Measurements from ENCODE around the gene PIGL.

The PIGL gene

DNA sequence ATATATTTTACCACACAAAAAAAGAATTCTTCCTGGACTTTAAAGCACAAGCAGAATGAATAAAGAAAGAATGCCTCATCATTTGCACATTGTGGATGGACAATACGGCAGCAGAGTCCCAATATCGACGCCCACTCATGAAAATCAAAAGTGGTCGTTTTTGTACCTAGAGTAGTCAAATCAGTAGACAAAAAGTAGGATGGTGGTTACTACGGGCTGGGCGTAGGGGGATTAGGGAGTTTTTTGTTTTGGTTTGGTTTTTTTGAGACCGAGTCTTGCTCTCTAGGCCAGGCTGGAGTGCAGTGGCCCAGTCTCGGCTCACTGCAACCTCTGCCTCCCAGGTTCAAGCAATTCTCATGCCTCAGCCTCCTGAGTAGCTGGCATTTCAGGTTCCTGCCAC, 144.9 kb downstream of the PIGL start:
- no peak for DNase-seq

GRCh38 chr17:16363749-16364536, 146.9 kb downstream of the PIGL start:
- peak; percentile 65 for DNase-seq

GRCh38 chr17:16364625-16365024, 147.6 kb downstream of the PIGL start:
- no peak for DNase-seq

GRCh38 chr17:16371742-16372141, 154.7 kb downstream of the PIGL start:
- DNase-seq: no peak

DNA sequence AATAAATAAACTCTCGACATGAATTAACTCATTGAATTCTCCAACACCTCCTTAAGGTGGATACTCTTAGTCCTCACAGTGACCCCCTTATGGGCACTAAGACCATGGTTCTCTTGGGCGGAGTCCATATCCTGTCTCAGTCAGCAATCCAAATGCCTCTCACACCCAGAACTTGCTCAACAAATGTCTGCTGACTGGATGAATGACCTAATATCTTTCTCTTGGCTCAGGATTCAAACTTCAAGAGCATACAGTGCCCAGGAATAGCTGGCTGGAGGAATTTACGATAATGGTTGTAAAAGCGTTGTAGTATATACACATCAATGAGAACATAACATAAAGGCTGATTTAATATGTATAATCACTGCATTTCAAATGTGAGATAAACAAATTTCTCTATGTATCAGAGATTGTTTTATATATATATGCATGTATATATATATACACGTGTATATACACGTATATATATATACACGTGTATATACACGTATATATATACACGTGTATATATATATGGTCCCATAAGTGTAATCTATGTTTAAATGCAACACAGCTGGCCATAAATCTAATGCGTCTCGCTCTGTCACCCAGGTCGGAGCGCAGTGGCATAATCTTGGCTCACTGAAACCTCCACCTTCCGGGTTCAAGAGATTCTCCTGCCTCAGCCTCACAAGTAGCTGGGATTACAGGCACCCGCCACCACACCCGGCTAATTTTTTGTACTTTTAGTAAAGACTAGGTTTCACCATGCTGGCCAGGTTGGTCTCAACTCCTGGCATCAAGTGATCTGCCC, 157.3 kb downstream of the PIGL start:
- no peak for DNase-seq
